Endothelial cell of umbilical vein (primary cell): Measurements from ENCODE around the gene MTPN. TPM values are rescaled to one million over a fixed set of nuclear protein-coding genes. Genes with fewer than 3 reads are reported as not detected.

ENCODE experiments used
- BruUV-seq: library from RNA; stranded (reverse); fragments of 400-500 nt; replicated peaks from 2 replicates; lab custom pipeline; 2021; lab: Mats Ljungman, UMichigan
- CTCF ChIA-PET: fragments of 300-600, 350-600 bp; sonication (Branson Sonifier 250); formaldehyde crosslinking; loops from one replicate; lab custom pipeline; 2021; ENCODE audit warnings: antibody characterized with exemption, inconsistent platforms; lab: Charles Lee
- POLR2A ChIA-PET: fragments of 300-600, 350-600 bp; sonication (Branson Sonifier 250); formaldehyde crosslinking; loops from one replicate; lab custom pipeline; 2021; ENCODE audit warnings: antibody characterized with exemption, inconsistent platforms; lab: Charles Lee
- DNase-seq: peaks from one replicate; pipeline ENCODE4 v3.0.0-alpha.2; 2011; ENCODE audit warnings: low read depth, low spot score
- FAIRE-seq: peaks from 2 replicates; lab custom pipeline; 2011; peaks lifted over from hg19 to GRCh38; lab: Jason Lieb, UNC
- H2AFZ ChIP-seq: 2 replicates; pipeline ENCODE4 v1.6.0; 2012; ENCODE audit warnings: low read depth, low read length, control low read depth, inconsistent platforms
- H3K27ac ChIP-seq: 2 replicates; pipeline ENCODE4 v1.5.1; 2011; ENCODE audit warnings: low read depth, mild to moderate bottlenecking, control low read depth, low read length, moderate library complexity; ENCODE audit not compliant: insufficient read depth
- H3K27me3 ChIP-seq, 2 experiments: 2 replicates each; pipeline versions ENCODE4 v1.6.0 to v1.6.1; 2011; ENCODE audit warnings: low read length in 2 of 2, mixed read lengths in 1 of 2; ENCODE audit not compliant: control insufficient read depth in 2 of 2, insufficient read depth in 2 of 2
- H3K36me3 ChIP-seq, 2 experiments: 2 replicates in 1 of 2; 3 replicates in 1 of 2; pipeline ENCODE4 v1.5.1; 2011; ENCODE audit warnings: low read length in 2 of 2, mild to moderate bottlenecking in 1 of 2, moderate library complexity in 1 of 2; ENCODE audit not compliant: control insufficient read depth in 2 of 2, insufficient read depth in 2 of 2; ENCODE audit errors: extremely low read depth in 1 of 2
- H3K4me1 ChIP-seq: 3 replicates; pipeline ENCODE4 v1.5.1; 2011; ENCODE audit warnings: mild to moderate bottlenecking, low read length; ENCODE audit not compliant: control insufficient read depth, insufficient read depth; ENCODE audit errors: extremely low read depth
- H3K4me2 ChIP-seq: 2 replicates; pipeline ENCODE4 v1.6.1; 2011; ENCODE audit warnings: low read length, control low read depth, mixed read lengths; ENCODE audit not compliant: insufficient read depth
- H3K4me3 ChIP-seq, 3 experiments: fragments of 200-600 bp in 1 of 3; sonication (generic), shearing (Covaris generic) in 1 of 3; replicated peaks in 1 of 3; 2 replicates each; pipeline ENCODE4 v1.5.1; 2011 to 2016; ENCODE audit warnings: control low read depth in 3 of 3, low read length in 3 of 3, mild to moderate bottlenecking in 2 of 3, inconsistent platforms in 1 of 3, low read depth in 1 of 3, moderate library complexity in 1 of 3; ENCODE audit not compliant: insufficient read depth in 1 of 3
- H3K79me2 ChIP-seq: 2 replicates; pipeline ENCODE4 v1.6.0; 2012; ENCODE audit warnings: low read length, inconsistent platforms; ENCODE audit not compliant: control insufficient read depth, insufficient read depth
- H3K9ac ChIP-seq: replicated peaks from 2 replicates; pipeline ENCODE3; 2011; ENCODE audit warnings: low read length, control low read depth; ENCODE audit not compliant: insufficient read depth; ENCODE audit errors: extremely low read depth
- H3K9me1 ChIP-seq: replicated peaks from 3 replicates; pipeline ENCODE4 v1.6.0; 2011; ENCODE audit warnings: mild to moderate bottlenecking, low read length; ENCODE audit not compliant: control insufficient read depth, insufficient read depth; ENCODE audit errors: extremely low read depth
- H3K9me3 ChIP-seq: replicated peaks from 2 replicates; pipeline ENCODE4 v1.5.1; 2012; ENCODE audit warnings: low read length, inconsistent platforms; ENCODE audit not compliant: control insufficient read depth, insufficient read depth
- H4K20me1 ChIP-seq: replicated peaks from 2 replicates; pipeline ENCODE3; 2011; ENCODE audit warnings: mild to moderate bottlenecking, low read length; ENCODE audit not compliant: control insufficient read depth, insufficient read depth; ENCODE audit errors: extremely low read depth
- CTCF ChIP-seq, 2 donors: IDR thresholded peaks; 1 replicate in 1 of 2; 2 replicates in 1 of 2; pipeline ENCODE4 v1.5.1; 2011; ENCODE audit warnings: low read length in 2 of 2, mild to moderate bottlenecking in 2 of 2, moderate library complexity in 2 of 2, control low read depth in 1 of 2, inconsistent platforms in 1 of 2, low read depth in 1 of 2; ENCODE audit not compliant: insufficient read depth in 1 of 2; ENCODE audit errors: extremely low read depth in 1 of 2
- EZH2 ChIP-seq: IDR thresholded peaks from 2 replicates; pipeline ENCODE4 v1.6.1; 2012; ENCODE audit warnings: borderline replicate concordance, low read depth, mild to moderate bottlenecking, moderate library complexity, low read length, inconsistent platforms; ENCODE audit not compliant: severe bottlenecking
- FOS ChIP-seq: IDR thresholded peaks from 2 replicates; pipeline ENCODE4 v1.6.1; 2011; ENCODE audit warnings: mild to moderate bottlenecking, low read length, moderate library complexity, borderline replicate concordance; ENCODE audit not compliant: insufficient read depth
- GATA2 ChIP-seq: IDR thresholded peaks from 2 replicates; pipeline ENCODE4 v1.7.0; 2011; ENCODE audit warnings: low read depth, mild to moderate bottlenecking, moderate library complexity, mixed read lengths, low read length; ENCODE audit not compliant: insufficient read length, insufficient read depth
- JUN ChIP-seq: IDR thresholded peaks from 2 replicates; pipeline ENCODE4 v1.6.1; 2011; ENCODE audit warnings: borderline replicate concordance, low read depth; ENCODE audit not compliant: insufficient read length, insufficient read depth
- MAX ChIP-seq: IDR thresholded peaks from 2 replicates; pipeline ENCODE4 v1.6.1; 2011; ENCODE audit not compliant: insufficient read depth, insufficient read length
- MYC ChIP-seq: IDR thresholded peaks from one replicate; pipeline ENCODE4 v1.6.1; 2011; ENCODE audit warnings: mild to moderate bottlenecking, low read depth, low read length
- POLR2A ChIP-seq: IDR thresholded peaks from 2 replicates; pipeline ENCODE4 v1.6.1; 2012; ENCODE audit warnings: low read depth, mild to moderate bottlenecking, control low read depth, low read length
- POLR2AphosphoS5 ChIP-seq: IDR thresholded peaks from 2 replicates; pipeline ENCODE4 v1.6.1; 2012; ENCODE audit warnings: low read depth, mild to moderate bottlenecking, control low read depth, low read length, moderate library complexity; ENCODE audit not compliant: insufficient read depth
- dilution Hi-C: fragments of 300-500 bp; cut with MboI; formaldehyde crosslinking; loops from one replicate; pipeline ENCODE4 v1.15.0; 2019; ENCODE audit warnings: low sequenced_read_pairs; ENCODE audit not compliant: extremely low pct_ligation_motif_present
- intact Hi-C: fragments of 100-400 bp; cut with micrococcal nuclease; formaldehyde crosslinking; loops from one replicate; pipeline ENCODE4 v1.10.0; 2022
- polyA plus RNA-seq, 4 experiments: library from polyadenylated mRNA; depleted of rRNA in 3 of 4; stranded (reverse) in 3 of 4; unstranded in 1 of 4; fragments of >200 nt; gene quantifications; 2 replicates each; pipeline versions ENCODE4 v1.2.1 to v1.2.3, GENCODE V29; 2011 to 2012; ENCODE audit warnings: missing spikeins in 1 of 4
- total RNA-seq: library from RNA; stranded (reverse); gene quantifications from 2 replicates; pipeline ENCODE4 v1.2.3, GENCODE V29; 2021

The MTPN gene
- total and polyA plus RNA-seq, 2 donors (not counting 3 experiments of a cell fraction or from before 2014, with no cell fraction given): 58.1 to 174 TPM

DNA sequence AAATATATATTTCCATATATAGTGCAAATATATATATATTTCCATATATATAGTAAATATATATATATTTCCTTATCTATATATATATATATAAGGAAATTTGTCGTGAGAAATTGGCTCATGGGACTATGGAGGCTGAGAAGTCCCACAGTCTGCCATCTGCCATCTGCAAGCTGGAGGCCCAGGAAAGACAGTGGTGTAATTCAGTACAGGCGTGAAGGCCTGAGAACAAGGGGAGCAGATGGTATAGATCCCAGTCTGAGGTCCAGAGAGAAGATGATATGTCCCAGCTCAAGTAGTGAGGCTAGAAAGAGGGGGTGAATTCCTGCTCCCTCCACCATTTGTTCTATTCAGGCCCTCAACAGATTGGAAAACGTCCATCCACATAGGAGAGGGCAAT is 78.9 kb downstream of the MTPN start:
- H3K4me2 ChIP-seq: no peak overlapping the region
- no peak for TF ChIP-seq FOS
- no peaks in the 10 kb centered on the region for H3K27me3 ChIP-seq
- H3K36me3 ChIP-seq: no peaks in the 10 kb centered on the region
- BruUV-seq: no TSS peak
- no peaks in the 10 kb centered on the region for H3K9me1 ChIP-seq
- ChIA-PET POLR2A (no interaction called here), CTCF (no interaction called here)
- H3K9me3 ChIP-seq: no peaks in the 10 kb centered on the region
- no peaks in the 10 kb centered on the region for H4K20me1 ChIP-seq
- no peak overlapping the region for H3K9ac ChIP-seq
- FAIRE-seq (no peak), DNase-seq (no peak)
- no peaks in the 10 kb centered on the region for H3K79me2 ChIP-seq
- no peak overlapping the region for H3K4me3 ChIP-seq
- H2AFZ ChIP-seq: no peak overlapping the region
- no peak overlapping the region for H3K27ac ChIP-seq
- dilution Hi-C loops (no loop called here), intact Hi-C loops (no loop called here)
- no peaks in the 10 kb centered on the region for H3K4me1 ChIP-seq

DNA sequence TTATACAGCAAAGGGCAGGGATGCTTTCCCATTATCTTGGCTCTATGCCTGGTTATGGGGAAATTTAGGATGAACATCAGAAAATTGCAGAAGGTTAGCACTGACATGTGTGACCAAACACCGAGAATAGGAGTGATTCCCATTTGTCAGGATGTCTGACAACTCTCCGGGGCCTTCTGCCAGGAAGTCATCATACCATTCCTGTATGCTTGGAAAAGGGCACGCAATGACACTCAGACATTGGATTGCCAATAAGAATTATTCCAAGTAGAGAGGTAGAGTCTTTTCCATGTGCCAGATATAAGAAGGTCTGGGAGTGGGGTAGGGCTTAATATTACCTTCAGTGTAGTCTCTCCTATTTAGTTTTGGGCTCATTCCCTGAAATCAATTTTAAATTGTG is 82.3 kb downstream of the MTPN start:
- H4K20me1 ChIP-seq: no peaks in the 10 kb centered on the region
- DNase-seq (no peak), FAIRE-seq (no peak)
- H3K4me3 ChIP-seq: no peak overlapping the region
- BruUV-seq: no TSS peak
- H3K36me3 ChIP-seq: no peaks in the 10 kb centered on the region
- no peak overlapping the region for H2AFZ ChIP-seq
- H3K9me1 ChIP-seq: no peaks in the 10 kb centered on the region
- CTCF ChIA-PET: no interaction called here
- no peaks in the 10 kb centered on the region for H3K4me1 ChIP-seq
- no peak overlapping the region for H3K4me2 ChIP-seq
- no peaks in the 10 kb centered on the region for H3K9me3 ChIP-seq
- dilution Hi-C loops (no loop called here), intact Hi-C loops (no loop called here)
- POLR2A ChIA-PET: no interaction called here
- H3K79me2 ChIP-seq: no peaks in the 10 kb centered on the region
- no peaks in the 10 kb centered on the region for H3K27me3 ChIP-seq
- H3K27ac ChIP-seq: no peak overlapping the region
- TF ChIP-seq POLR2AphosphoS5 (no peak), JUN (no peak), MYC (no peak), POLR2A (no peak), FOS (no peak), MAX (no peak), EZH2 (no peak), CTCF (IDR thresholded peaks at IDR 0.05; ENCODE audit: extremely low read depth in 1 of 2, insufficient read depth in 1 of 2, low read depth in 1 of 2, low read length in 2 of 2) (no peak), GATA2 (no peak)
- H3K9ac ChIP-seq: no peak overlapping the region
